GM12865 (cell line): ENCODE results near the gene CRCP.

ENCODE experiments used
- DNase-seq: peaks from one replicate; pipeline ENCODE4 v3.0.0; 2010; ENCODE audit warnings: low read depth
- H3K4me3 ChIP-seq: 2 replicates; pipeline ENCODE4 v1.5.1; 2011; ENCODE audit warnings: mild to moderate bottlenecking, low read depth, low read length, control low read depth
- CTCF ChIP-seq: IDR thresholded peaks from 2 replicates; pipeline ENCODE4 v1.5.1; 2011; ENCODE audit warnings: low read length, control low read depth, low read depth, inconsistent platforms; ENCODE audit not compliant: insufficient read depth; ENCODE audit errors: missing control alignments

CRCP gene

GRCh38 chr7:66176914-66177313 is 62.3 kb downstream of the CRCP start:
- DNase-seq, result no peak
- TF ChIP-seq CTCF, result no peak
- H3K4me3 ChIP-seq, result no peak overlapping the region

GRCh38 chr7:66178258-66178657 is 63.6 kb downstream of the CRCP start:
- TF ChIP-seq CTCF, result no peak
- no peak for DNase-seq

GRCh38 chr7:66181329-66181728 is 66.7 kb downstream of the CRCP start:
- no peak for TF ChIP-seq CTCF
- DNase-seq, result no peak
- H3K4me3 ChIP-seq, result no peak overlapping the region

More at GRCh38 chr7:66178258-66178657, 63.6 kb downstream of the CRCP start:
- no peak overlapping the region for H3K4me3 ChIP-seq

- H3K4me3 ChIP-seq, result no peak overlapping the region
- TF ChIP-seq CTCF, result no peak
- no peak for DNase-seq
Observed at GRCh38 chr7:66181845-66182244, 67.2 kb downstream of the CRCP start.

GRCh38 chr7:66182920-66183319 is 68.3 kb downstream of the CRCP start:
- TF ChIP-seq CTCF, result no peak
- no peak overlapping the region for H3K4me3 ChIP-seq

GRCh38 chr7:66183700-66184099 is 69.1 kb downstream of the CRCP start:
- H3K4me3 ChIP-seq, result no peak overlapping the region
- TF ChIP-seq CTCF, result no peak
- no peak for DNase-seq

More at GRCh38 chr7:66182920-66183319, 68.3 kb downstream of the CRCP start:
- DNase-seq, result no peak

- no peak overlapping the region for H3K4me3 ChIP-seq
- DNase-seq, result no peak
- no peak for TF ChIP-seq CTCF
Observed at GRCh38 chr7:66185680-66186187, 71.1 kb downstream of the CRCP start.
